OCI-LY1 (cell line): Measurements from ENCODE around the gene OXNAD1.

Experiments used
- H2AFZ ChIP-seq: fragments of 200-600 bp; sonication (generic), shearing (Covaris generic); 2 replicates; pipeline ENCODE4 v1.6.0; 2014; ENCODE audit warnings: antibody characterized with exemption, mild to moderate bottlenecking, low read length
- H3F3A ChIP-seq: fragments of 200-600 bp; sonication (generic), shearing (Covaris generic); 2 replicates; pipeline ENCODE4 v1.6.0; 2014; ENCODE audit warnings: mild to moderate bottlenecking, antibody characterized with exemption, low read length, moderate library complexity; ENCODE audit not compliant: insufficient read depth
- H3K27ac ChIP-seq: fragments of 200-600 bp; sonication (generic); 2 replicates; pipeline ENCODE4 v1.5.1; 2014; ENCODE audit warnings: low read length, mixed run types, mild to moderate bottlenecking, low read depth; ENCODE audit not compliant: poor library complexity, severe bottlenecking
- H3K27me3 ChIP-seq: fragments of 200-600 bp; sonication (generic); 2 replicates; pipeline ENCODE4 v1.6.0; 2014; ENCODE audit warnings: antibody characterized with exemption, mild to moderate bottlenecking, low read length, moderate library complexity; ENCODE audit not compliant: insufficient read depth
- H3K36me3 ChIP-seq: fragments of 200-600 bp; sonication (generic); 2 replicates; pipeline ENCODE4 v1.6.1; 2014; ENCODE audit warnings: mild to moderate bottlenecking, antibody characterized with exemption, low read length, moderate library complexity, mixed read lengths; ENCODE audit not compliant: insufficient read depth
- H3K4me1 ChIP-seq: fragments of 200-600 bp; sonication (generic); 2 replicates; pipeline ENCODE4 v1.5.1; 2014; ENCODE audit warnings: mild to moderate bottlenecking, low read length, moderate library complexity; ENCODE audit not compliant: insufficient read depth, severe bottlenecking
- H3K4me2 ChIP-seq: fragments of 200-600 bp; sonication (generic), shearing (Covaris generic); 2 replicates; pipeline ENCODE4 v1.6.1; 2014; ENCODE audit warnings: low read length
- H3K4me3 ChIP-seq: fragments of 200-600 bp; sonication (generic); 2 replicates; pipeline ENCODE4 v1.5.1; 2014; ENCODE audit warnings: low read length, low read depth, mild to moderate bottlenecking, mixed read lengths; ENCODE audit not compliant: poor library complexity, severe bottlenecking
- H3K79me2 ChIP-seq: fragments of 200-600 bp; shearing (Covaris generic); 2 replicates; pipeline ENCODE4 v1.6.1; 2016; ENCODE audit warnings: mixed run types, low read length, mixed read lengths; ENCODE audit not compliant: insufficient read depth
- H3K9ac ChIP-seq: fragments of 200-600 bp; sonication (generic), shearing (Covaris generic); 2 replicates; pipeline ENCODE4 v1.6.1; 2014; ENCODE audit warnings: mild to moderate bottlenecking, low read length, mixed read lengths
- H3K9me2 ChIP-seq: fragments of 200-600 bp; sonication (generic), shearing (Covaris generic); 2 replicates; pipeline ENCODE4 v1.6.1; 2014; ENCODE audit warnings: low read depth, mild to moderate bottlenecking, low read length, mixed read lengths
- H3K9me3 ChIP-seq: fragments of 200-600 bp; shearing (Covaris generic); 2 replicates; pipeline ENCODE4 v1.6.1; 2014; ENCODE audit warnings: low read length, mixed read lengths
- H4K20me1 ChIP-seq: fragments of 200-600 bp; sonication (generic), shearing (Covaris generic); 2 replicates; pipeline ENCODE4 v1.6.0; 2016; ENCODE audit warnings: mild to moderate bottlenecking, low read length; ENCODE audit not compliant: insufficient read depth
- CTCF ChIP-seq: fragments of 200-600 bp; sonication (generic), shearing (Covaris generic); IDR thresholded peaks from 2 replicates; pipeline ENCODE4 v1.5.1; 2017; ENCODE audit warnings: mild to moderate bottlenecking, antibody characterized with exemption, low read length, moderate library complexity, mixed read lengths
- EZH2 ChIP-seq: fragments of 200-600 bp; sonication (generic), shearing (Covaris generic); IDR thresholded peaks from 2 replicates; pipeline ENCODE4 v1.8.0; 2017; ENCODE audit warnings: borderline replicate concordance, mixed run types, mild to moderate bottlenecking, antibody characterized with exemption, low read length, moderate library complexity, mixed read lengths

The OXNAD1 gene

GRCh38 chr3:16316847-16317560 lies 52.0 kb downstream of the OXNAD1 start:
- Histone ChIP-seq H3K79me2 (no peaks in the 10 kb centered on the region), H2AFZ (no peak overlapping the region), H3F3A (no peaks in the 10 kb centered on the region; the same call in 1 of the 2 replicates), H3K27me3 (no peaks in the 10 kb centered on the region), H3K36me3 (peaks cover 97% of the 10 kb centered on the region), H3K4me2 (no peak overlapping the region), H3K27ac (no peak overlapping the region), H4K20me1 (no peaks in the 10 kb centered on the region), H3K9me2 (no peaks in the 10 kb centered on the region), H3K9me3 (no peaks in the 10 kb centered on the region), H3K9ac (no peak overlapping the region), H3K4me1 (no peaks in the 10 kb centered on the region), H3K4me3 (no peak overlapping the region)
- TF ChIP-seq EZH2: no peak
- TF ChIP-seq CTCF: no peak

- no peaks in the 10 kb centered on the region for H3K9me2 ChIP-seq
- no peak overlapping the region for H3K9ac ChIP-seq
- no peaks in the 10 kb centered on the region for H4K20me1 ChIP-seq
- no peak overlapping the region for H3K27ac ChIP-seq
- no peaks in the 10 kb centered on the region; the same call in 1 of the 2 replicates for H3F3A ChIP-seq
- TF ChIP-seq CTCF (no peak), EZH2 (no peak)
- no peak overlapping the region for H3K4me3 ChIP-seq
- no peaks in the 10 kb centered on the region for H3K4me1 ChIP-seq
- no peaks in the 10 kb centered on the region for H3K79me2 ChIP-seq
- H3K27me3 ChIP-seq: no peaks in the 10 kb centered on the region
- H2AFZ ChIP-seq: no peak overlapping the region
- peaks cover 98% of the 10 kb centered on the region for H3K36me3 ChIP-seq
- no peak overlapping the region for H3K4me2 ChIP-seq
- H3K9me3 ChIP-seq: no peaks in the 10 kb centered on the region
These were observed 52.5 kb downstream of the OXNAD1 start for GRCh38 chr3:16317561-16317945.

GRCh38 chr3:16318176-16318575 lies 53.2 kb downstream of the OXNAD1 start:
- no peaks in the 10 kb centered on the region for H3K9me2 ChIP-seq
- peaks cover 99% of the 10 kb centered on the region for H3K36me3 ChIP-seq
- H3K79me2 ChIP-seq: no peaks in the 10 kb centered on the region
- no peaks in the 10 kb centered on the region for H3K9me3 ChIP-seq
- no peaks in the 10 kb centered on the region for H3F3A ChIP-seq
- no peaks in the 10 kb centered on the region for H3K27me3 ChIP-seq
- H3K4me1 ChIP-seq: no peaks in the 10 kb centered on the region
- no peak overlapping the region for H3K4me3 ChIP-seq
- H3K4me2 ChIP-seq: no peak overlapping the region
- H3K27ac ChIP-seq: no peak overlapping the region
- no peak for TF ChIP-seq EZH2
- no peak for TF ChIP-seq CTCF
- H3K9ac ChIP-seq: no peak overlapping the region
- H4K20me1 ChIP-seq: no peaks in the 10 kb centered on the region
- H2AFZ ChIP-seq: no peak overlapping the region
